Stomach (tissue), 4 donors: Measurements from ENCODE around the gene IMPDH1.

Experiments used
- EP300 ChIP-seq: sonication (generic); formaldehyde crosslinking; IDR thresholded peaks from one replicate; pipeline ENCODE4 v1.6.1; 2017; ENCODE audit warnings: antibody characterized with exemption
- POLR2A ChIP-seq, 4 donors: fragments of 450-650 bp; IDR thresholded peaks; one replicate each; pipeline ENCODE4 v1.6.1; 2016; ENCODE audit warnings: antibody characterized with exemption in 4 of 4, control low read depth in 2 of 4, mild to moderate bottlenecking in 1 of 4, moderate library complexity in 1 of 4
- TF ChIP-seq, protein P1 (sequence below), 7 experiments: fragments of 450-650 bp in 4 of 7; fragments of 200-600 bp in 3 of 7; sonication (generic) in 3 of 7; IDR thresholded peaks; one replicate each; pipeline ENCODE4 v1.5.1; 2016 to 2019; ENCODE audit warnings: antibody characterized with exemption in 7 of 7, control low read depth in 2 of 7, mild to moderate bottlenecking in 1 of 7

DNA sequence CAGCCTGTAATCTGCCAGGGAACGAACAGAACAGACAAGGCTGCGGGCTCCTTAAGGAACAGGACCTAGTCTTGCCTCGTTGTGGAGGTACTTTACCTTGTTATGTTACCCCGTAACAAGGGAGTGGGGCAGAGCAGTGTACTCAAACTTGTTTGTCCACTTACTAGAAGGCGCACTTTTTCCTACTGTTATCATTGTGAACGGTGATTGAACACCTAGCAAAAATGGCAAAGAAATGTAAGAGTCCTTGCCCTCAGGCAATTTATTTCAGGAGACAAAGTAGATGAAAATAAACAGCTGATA lies 620 bp upstream of the IMPDH1 start:
- TF ChIP-seq, protein P1, sequence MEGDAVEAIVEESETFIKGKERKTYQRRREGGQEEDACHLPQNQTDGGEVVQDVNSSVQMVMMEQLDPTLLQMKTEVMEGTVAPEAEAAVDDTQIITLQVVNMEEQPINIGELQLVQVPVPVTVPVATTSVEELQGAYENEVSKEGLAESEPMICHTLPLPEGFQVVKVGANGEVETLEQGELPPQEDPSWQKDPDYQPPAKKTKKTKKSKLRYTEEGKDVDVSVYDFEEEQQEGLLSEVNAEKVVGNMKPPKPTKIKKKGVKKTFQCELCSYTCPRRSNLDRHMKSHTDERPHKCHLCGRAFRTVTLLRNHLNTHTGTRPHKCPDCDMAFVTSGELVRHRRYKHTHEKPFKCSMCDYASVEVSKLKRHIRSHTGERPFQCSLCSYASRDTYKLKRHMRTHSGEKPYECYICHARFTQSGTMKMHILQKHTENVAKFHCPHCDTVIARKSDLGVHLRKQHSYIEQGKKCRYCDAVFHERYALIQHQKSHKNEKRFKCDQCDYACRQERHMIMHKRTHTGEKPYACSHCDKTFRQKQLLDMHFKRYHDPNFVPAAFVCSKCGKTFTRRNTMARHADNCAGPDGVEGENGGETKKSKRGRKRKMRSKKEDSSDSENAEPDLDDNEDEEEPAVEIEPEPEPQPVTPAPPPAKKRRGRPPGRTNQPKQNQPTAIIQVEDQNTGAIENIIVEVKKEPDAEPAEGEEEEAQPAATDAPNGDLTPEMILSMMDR (IDR thresholded peaks at IDR 0.05) = no peak
- TF ChIP-seq EP300 (no peak), POLR2A (IDR thresholded peaks at IDR 0.05) (no peak)
